ENCODE measurements around the gene RNASEH1.

RNASEH1 gene

GRCh38 chr2:3602553-3603339 is 44.6 kb upstream of the RNASEH1 start:
- TF ChIP-seq CTCF (IDR thresholded peaks at IDR 0.05; ENCODE audit: low read depth, low read length): no peak
- no peak for DNase-seq (ENCODE audit: extremely low read depth, low read depth)

DNA sequence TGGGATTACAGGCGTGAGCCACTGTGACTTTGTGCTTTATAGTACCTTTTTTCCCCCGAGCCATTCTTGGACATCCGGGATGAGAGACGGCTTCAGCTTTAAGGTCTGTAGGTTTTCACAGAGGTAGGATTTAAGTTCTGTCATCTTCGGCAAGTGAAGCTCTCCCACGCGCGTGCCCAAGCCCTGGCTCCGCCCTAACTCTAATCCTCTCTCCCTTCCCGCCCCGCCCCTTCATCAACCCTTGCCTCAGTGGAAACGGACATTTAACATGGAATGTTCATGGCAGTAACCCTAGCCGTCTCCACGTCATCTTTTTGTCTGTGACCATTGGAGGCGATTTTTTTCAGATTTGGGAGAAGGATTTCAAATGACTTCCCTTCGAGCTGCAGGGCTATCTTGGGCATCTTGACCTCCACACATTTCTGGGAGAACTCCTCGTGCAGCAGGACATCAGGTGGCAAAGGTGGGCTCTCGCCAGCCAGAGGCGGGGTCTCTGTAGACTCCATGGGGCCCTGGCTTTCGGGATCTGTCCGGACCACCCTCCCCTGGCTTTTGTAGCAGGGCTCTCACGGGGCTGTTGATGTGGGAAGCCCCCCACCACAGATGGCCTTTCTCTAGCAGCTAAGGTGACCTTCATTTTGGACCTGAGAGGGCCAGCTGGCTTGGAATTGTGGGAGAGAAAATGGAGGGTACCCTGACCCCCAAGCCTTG is 43.6 kb upstream of the RNASEH1 start:
- no peak for DNase-seq (ENCODE audit: extremely low read depth, low read depth)
- TF ChIP-seq CTCF (IDR thresholded peaks at IDR 0.05; ENCODE audit: low read depth, low read length): no peak

GRCh38 chr2:3600256-3600855 is 42.2 kb upstream of the RNASEH1 start:
- TF ChIP-seq CTCF (IDR thresholded peaks at IDR 0.05; ENCODE audit: low read depth, low read length): no peak

DNA sequence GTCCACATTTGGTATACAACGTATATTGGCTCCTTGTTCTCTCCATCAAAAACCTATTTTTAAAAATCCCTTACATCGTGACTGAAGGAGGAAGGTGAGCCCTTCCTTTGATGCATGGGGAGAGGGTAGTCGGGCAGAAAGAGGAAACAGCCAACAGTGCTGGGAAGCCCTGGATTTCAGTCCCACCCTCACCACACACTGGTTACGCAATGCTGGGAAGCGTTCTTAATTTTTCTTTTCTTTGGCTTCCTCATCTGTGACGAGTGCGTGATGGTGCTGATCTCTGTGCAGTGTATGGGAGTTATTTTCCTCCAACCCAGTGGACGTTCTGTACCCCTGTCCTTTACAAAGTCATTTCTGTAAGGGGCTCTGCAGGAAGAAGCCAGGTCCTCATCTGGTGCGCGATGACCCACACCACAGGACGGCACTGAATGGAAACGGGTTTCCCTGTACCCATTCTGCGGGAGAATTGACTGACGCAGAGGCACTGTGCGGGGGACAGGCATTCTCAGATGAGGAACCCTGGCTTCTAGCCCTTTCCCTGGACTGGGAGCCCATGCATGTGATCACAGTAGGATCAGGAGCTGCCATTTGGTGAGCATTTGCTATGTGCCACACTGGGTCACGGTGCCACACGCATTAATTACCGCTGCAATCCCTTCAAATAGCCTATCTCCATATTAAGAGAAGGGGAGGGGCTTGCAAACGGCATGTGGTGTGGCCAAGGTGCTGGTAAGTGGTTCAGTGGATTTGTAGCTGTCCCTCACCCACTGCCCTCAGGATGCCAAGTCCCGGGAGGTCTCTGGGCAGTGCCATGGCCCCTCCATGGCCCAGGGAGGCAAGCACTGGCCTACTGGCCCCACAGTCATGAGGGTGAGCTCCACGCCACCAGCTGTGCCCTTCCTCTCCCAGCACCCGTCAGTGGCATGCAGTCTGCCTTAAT is 41.0 kb upstream of the RNASEH1 start:
- no peak for TF ChIP-seq CTCF (IDR thresholded peaks at IDR 0.05; ENCODE audit: low read depth, low read length)
- no peak for DNase-seq (ENCODE audit: extremely low read depth, low read depth)

More at GRCh38 chr2:3600256-3600855, 42.2 kb upstream of the RNASEH1 start:
- DNase-seq (ENCODE audit: extremely low read depth, low read depth): no peak

DNA sequence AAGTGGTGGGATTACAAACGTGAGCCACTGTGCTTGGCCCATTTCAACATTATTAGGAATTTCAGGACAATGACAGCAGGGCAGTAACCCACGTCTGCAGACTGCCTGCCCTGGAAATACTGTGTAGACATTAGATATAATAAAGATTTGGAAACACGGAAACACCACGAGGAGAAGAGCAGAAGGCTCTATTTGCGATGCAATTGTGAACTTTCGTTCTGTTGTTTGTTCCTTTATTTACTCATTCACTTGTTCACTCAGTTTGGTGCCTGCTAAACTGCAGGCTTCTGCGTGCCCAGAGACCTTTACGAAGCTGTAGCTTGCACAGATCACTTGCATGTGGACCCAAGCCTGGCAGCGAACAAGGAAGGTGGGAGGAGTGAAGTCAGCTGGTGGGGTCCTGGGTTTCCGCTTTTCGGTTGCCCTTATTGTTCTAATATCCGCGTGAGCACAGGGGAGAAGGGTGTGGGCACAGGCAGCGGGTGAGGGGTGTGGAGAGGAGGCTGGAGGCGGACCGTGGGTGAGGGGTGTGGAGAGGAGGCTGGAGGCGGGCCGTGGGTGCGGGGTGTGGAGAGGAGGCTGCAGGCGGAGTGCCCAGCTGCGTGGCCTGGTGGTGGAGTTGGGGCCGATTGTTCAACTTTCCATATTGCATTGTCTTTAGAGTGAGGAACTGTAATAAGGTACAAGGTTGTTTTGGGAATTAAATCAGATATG is 40.2 kb upstream of the RNASEH1 start:
- TF ChIP-seq CTCF (IDR thresholded peaks at IDR 0.05; ENCODE audit: low read depth, low read length): no peak
- no peak for DNase-seq (ENCODE audit: extremely low read depth, low read depth)

GRCh38 chr2:3597567-3597966 is 39.4 kb upstream of the RNASEH1 start:
- DNase-seq (ENCODE audit: extremely low read depth, low read depth): no peak
- TF ChIP-seq CTCF (IDR thresholded peaks at IDR 0.05; ENCODE audit: low read depth, low read length): no peak

All from AG09319 (cell line).